HCT116 (cell line): ENCODE data around the gene ZMYND12. TPM values are rescaled to one million over a fixed set of nuclear protein-coding genes. Genes with fewer than 3 reads are reported as not detected.

ENCODE experiments used
- ATAC-seq: fragments of 200-7000 bp; cut with Tn5 transposase; 2 replicates; pipeline ENCODE4 v1.9.1; 2020; ENCODE audit warnings: mild to moderate bottlenecking, moderate library complexity
- BruUV-seq: library from RNA; stranded (reverse); fragments of 400-500 nt; replicated peaks from 2 replicates; lab custom pipeline; 2021; lab: Mats Ljungman, UMichigan
- CTCF ChIA-PET: fragments of 300-600 bp; sonication (Branson Sonifier 250); formaldehyde crosslinking; loops from one replicate; lab custom pipeline; 2021; ENCODE audit warnings: antibody characterized with exemption; lab: Charles Lee
- POLR2A ChIA-PET: fragments of 300-600, 350-600 bp; sonication (Branson Sonifier 250); formaldehyde crosslinking; loops from one replicate; lab custom pipeline; 2021; ENCODE audit warnings: antibody characterized with exemption; lab: Charles Lee
- RAD21 ChIA-PET, 2 experiments: fragments of 300-600 bp; sonication (Branson Sonifier 250); formaldehyde crosslinking; loops; one replicate each; lab custom pipeline; 2023; ENCODE audit warnings: low total read pairs in 2 of 2; ENCODE audit not compliant: uncharacterized antibody in 2 of 2, unreplicated experiment in 2 of 2, low non-redundant PET in 1 of 2; lab: Charles Lee
- DNase-seq: peaks from one replicate; pipeline ENCODE4 v3.0.0-alpha.2; 2010; ENCODE audit warnings: low read depth, low spot score
- H2AFZ ChIP-seq: fragments of 200-600 bp; shearing (Covaris generic), sonication (generic); 2 replicates; pipeline ENCODE4 v1.6.1; 2017; ENCODE audit warnings: low read depth, mixed run types, mixed read lengths, antibody characterized with exemption, low read length; ENCODE audit not compliant: poor library complexity, severe bottlenecking
- H3K27ac ChIP-seq: 2 replicates; pipeline ENCODE4 v1.5.1; 2012; ENCODE audit warnings: low read depth, low read length
- H3K27me3 ChIP-seq: fragments of 200-600 bp; sonication (generic); 2 replicates; pipeline ENCODE4 v1.6.1; 2016; ENCODE audit warnings: mixed run types, low read length, mixed read lengths; ENCODE audit not compliant: insufficient read depth
- H3K36me3 ChIP-seq, 2 experiments: fragments of 200-500 bp in 1 of 2; fragments of 200-600 bp in 1 of 2; sonication (Bioruptor generic) in 1 of 2; sonication (generic) in 1 of 2; 2 replicates each; pipeline versions ENCODE4 v1.5.1 to v1.6.1; 2014 to 2016; ENCODE audit warnings: low read length in 2 of 2, inconsistent platforms in 1 of 2, mixed read lengths in 1 of 2, mixed run types in 1 of 2; ENCODE audit not compliant: insufficient read depth in 2 of 2, control insufficient read depth in 1 of 2
- H3K4me1 ChIP-seq, 2 experiments: fragments of 200-600 bp in 1 of 2; sonication (generic) in 1 of 2; 2 replicates each; pipeline versions ENCODE4 v1.5.1 to v1.6.1; 2012 to 2017; ENCODE audit warnings: low read length in 2 of 2, inconsistent platforms in 1 of 2, mild to moderate bottlenecking in 1 of 2, mixed read lengths in 1 of 2, mixed run types in 1 of 2, moderate library complexity in 1 of 2; ENCODE audit not compliant: insufficient read depth in 2 of 2, control insufficient read depth in 1 of 2
- H3K4me2 ChIP-seq: fragments of 200-600 bp; sonication (generic); 2 replicates; pipeline ENCODE4 v1.6.1; 2017; ENCODE audit warnings: mixed run types, low read length, mixed read lengths
- H3K4me3 ChIP-seq, 2 experiments: fragments of 200-600 bp in 1 of 2; sonication (generic) in 1 of 2; replicated peaks in 1 of 2; 2 replicates each; pipeline ENCODE4 v1.5.1; 2011 to 2016; ENCODE audit warnings: low read length in 2 of 2, control low read depth in 1 of 2, low read depth in 1 of 2, mild to moderate bottlenecking in 1 of 2, mixed read lengths in 1 of 2, mixed run types in 1 of 2
- H3K79me2 ChIP-seq: fragments of 200-600 bp; sonication (generic); 2 replicates; pipeline ENCODE4 v1.6.1; 2017; ENCODE audit warnings: mild to moderate bottlenecking, mixed run types, low read length, moderate library complexity, mixed read lengths; ENCODE audit not compliant: insufficient read depth
- H3K9ac ChIP-seq: fragments of 200-600 bp; sonication (generic); 2 replicates; pipeline ENCODE4 v1.6.1; 2016; ENCODE audit warnings: low read length, mixed read lengths
- H3K9me2 ChIP-seq: fragments of 200-600 bp; sonication (generic), shearing (Covaris generic); 2 replicates; pipeline ENCODE4 v1.6.1; 2017; ENCODE audit warnings: mixed run types, mild to moderate bottlenecking, moderate library complexity; ENCODE audit not compliant: insufficient read depth
- H3K9me3 ChIP-seq, 2 experiments: fragments of 200-500 bp in 1 of 2; fragments of 200-600 bp in 1 of 2; sonication (Bioruptor generic) in 1 of 2; sonication (generic) in 1 of 2; 2 replicates each; pipeline ENCODE4 v1.6.1; 2014 to 2017; ENCODE audit warnings: low read length in 2 of 2, mixed read lengths in 2 of 2, inconsistent platforms in 1 of 2, low read depth in 1 of 2, mild to moderate bottlenecking in 1 of 2, mixed run types in 1 of 2, moderate library complexity in 1 of 2; ENCODE audit not compliant: control insufficient read depth in 1 of 2, insufficient read depth in 1 of 2
- H4K20me1 ChIP-seq: fragments of 200-600 bp; sonication (generic), shearing (Covaris generic); 2 replicates; pipeline ENCODE4 v1.6.1; 2017; ENCODE audit warnings: mixed run types, mild to moderate bottlenecking, moderate library complexity; ENCODE audit not compliant: insufficient read depth
- CBX3 ChIP-seq: IDR thresholded peaks from 2 replicates; pipeline ENCODE4 v1.6.1; 2012; ENCODE audit warnings: low read depth
- CEBPB ChIP-seq: IDR thresholded peaks from 2 replicates; pipeline ENCODE4 v1.6.1; 2012; ENCODE audit warnings: low read depth
- EGR1 ChIP-seq: IDR thresholded peaks from 2 replicates; pipeline ENCODE4 v1.6.1; 2012; ENCODE audit warnings: low read depth
- EZH2phosphoT487 ChIP-seq: fragments of 200-600 bp; IDR thresholded peaks from 2 replicates; pipeline ENCODE4 v1.6.1; 2018; ENCODE audit warnings: antibody characterized with exemption, borderline replicate concordance
- FOSL1 ChIP-seq: IDR thresholded peaks from 2 replicates; pipeline ENCODE4 v1.6.1; 2012; ENCODE audit warnings: low read depth
- JUND ChIP-seq: IDR thresholded peaks from 2 replicates; pipeline ENCODE4 v1.6.1; 2012
- POLR2A ChIP-seq: IDR thresholded peaks from 2 replicates; pipeline ENCODE4 v1.7.0; 2011; ENCODE audit warnings: borderline replicate concordance; ENCODE audit not compliant: insufficient read depth, insufficient read length; ENCODE audit errors: extremely low read depth
- POLR2AphosphoS5 ChIP-seq: IDR thresholded peaks from 2 replicates; pipeline ENCODE4 v1.6.1; 2011; ENCODE audit warnings: mild to moderate bottlenecking, low read depth, low read length, moderate library complexity
- RAD21 ChIP-seq: IDR thresholded peaks from 2 replicates; pipeline ENCODE4 v1.6.1; 2012; ENCODE audit warnings: low read depth, mild to moderate bottlenecking
- SIN3A ChIP-seq: IDR thresholded peaks from 2 replicates; pipeline ENCODE4 v1.6.1; 2012; ENCODE audit warnings: low read depth
- SP1 ChIP-seq: IDR thresholded peaks from 2 replicates; pipeline ENCODE4 v1.6.1; 2012; ENCODE audit warnings: low read depth
- SRF ChIP-seq: IDR thresholded peaks from 2 replicates; pipeline ENCODE4 v1.6.1; 2012; ENCODE audit warnings: low read depth
- YY1 ChIP-seq: IDR thresholded peaks from 2 replicates; pipeline ENCODE4 v1.6.1; 2011; ENCODE audit warnings: low read length, low read depth, moderate library complexity, mild to moderate bottlenecking; ENCODE audit not compliant: insufficient replicate concordance; ENCODE audit errors: extremely low read depth
- ZFX ChIP-seq: fragments of 450-650 bp; IDR thresholded peaks from 2 replicates; pipeline ENCODE4 v1.6.1; 2017
- ZNF274 ChIP-seq: fragments of 200-500 bp; sonication (Bioruptor generic); IDR thresholded peaks from 2 replicates; pipeline ENCODE4 v1.6.1; 2014; ENCODE audit warnings: mild to moderate bottlenecking, low read depth, low read length, inconsistent platforms
- intact Hi-C: fragments of 100-400 bp; cut with micrococcal nuclease; formaldehyde crosslinking; loops from 2 replicates; pipeline ENCODE4 v1.10.0; 2022
- total RNA-seq: library from RNA; stranded (reverse); gene quantifications from one replicate; pipeline ENCODE4 v1.2.1, GENCODE V29; 2021; ENCODE audit not compliant: unreplicated experiment
- TF ChIP-seq, protein P1 (sequence below): IDR thresholded peaks from 2 replicates; pipeline ENCODE4 v1.6.1; 2012; ENCODE audit warnings: low read depth
- TF ChIP-seq, protein P2 (sequence below), 3 experiments: fragments of 200-600 bp in 1 of 3; sonication (generic) in 1 of 3; IDR thresholded peaks in 2 of 3; conservative IDR thresholded peaks in 1 of 3; 2 replicates each; pipeline ENCODE4 v1.5.1; 2012 to 2017; ENCODE audit warnings: low read depth in 2 of 3, low read length in 2 of 3, antibody characterized with exemption in 1 of 3, borderline replicate concordance in 1 of 3, control low read depth in 1 of 3, mild to moderate bottlenecking in 1 of 3, mixed read lengths in 1 of 3, mixed run types in 1 of 3, moderate library complexity in 1 of 3; ENCODE audit not compliant: insufficient read depth in 1 of 3
- TF ChIP-seq, protein P3 (sequence below): IDR thresholded peaks from 2 replicates; pipeline ENCODE4 v1.6.1; 2012
- TF ChIP-seq, protein P4 (sequence below): IDR thresholded peaks from 2 replicates; pipeline ENCODE4 v1.6.1; 2011; ENCODE audit warnings: mild to moderate bottlenecking, low read length, moderate library complexity; ENCODE audit not compliant: insufficient replicate concordance; ENCODE audit errors: extremely low read depth

ZMYND12 gene
- total RNA-seq, 1 experiment from 2014 or later = 0.25 TPM

DNA sequence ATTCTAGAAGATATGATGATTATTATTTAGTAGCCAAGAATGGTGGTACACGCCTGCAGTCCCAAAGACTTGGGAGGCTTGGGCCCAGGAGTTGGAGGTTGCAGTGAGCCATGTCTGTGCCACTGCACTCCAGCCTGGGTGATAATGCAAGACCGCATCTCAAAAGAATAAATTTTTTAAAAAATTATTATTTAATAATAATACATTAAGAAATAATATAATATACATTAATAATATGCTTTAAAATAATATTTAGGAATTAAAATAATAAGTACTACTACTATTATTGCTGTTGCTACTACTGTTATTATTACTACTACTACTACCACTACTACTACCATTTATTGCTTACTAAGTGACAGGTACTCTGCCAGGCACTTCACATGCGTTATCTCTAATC, 34.4 kb upstream of the ZMYND12 start:
- RAD21 ChIA-PET = no interaction called here
- POLR2A ChIA-PET = no interaction called here

More for the DNA sequence above, 34.4 kb upstream of the ZMYND12 start:
- Histone ChIP-seq H3K9me2 (no peaks in the 10 kb centered on the region), H3K27ac (no peak overlapping the region), H3K79me2 (no peaks in the 10 kb centered on the region), H3K27me3 (no peaks in the 10 kb centered on the region), H3K4me3 (no peak overlapping the region), H4K20me1 (no peaks in the 10 kb centered on the region)
- DNase-seq (no peak), ATAC-seq (no peak)
- no TSS peak for BruUV-seq
- no peak for TF ChIP-seq CBX3
- TF ChIP-seq POLR2A = no peak
- no peak for TF ChIP-seq EGR1
- no peak for TF ChIP-seq EZH2phosphoT487
- TF ChIP-seq, protein P1, sequence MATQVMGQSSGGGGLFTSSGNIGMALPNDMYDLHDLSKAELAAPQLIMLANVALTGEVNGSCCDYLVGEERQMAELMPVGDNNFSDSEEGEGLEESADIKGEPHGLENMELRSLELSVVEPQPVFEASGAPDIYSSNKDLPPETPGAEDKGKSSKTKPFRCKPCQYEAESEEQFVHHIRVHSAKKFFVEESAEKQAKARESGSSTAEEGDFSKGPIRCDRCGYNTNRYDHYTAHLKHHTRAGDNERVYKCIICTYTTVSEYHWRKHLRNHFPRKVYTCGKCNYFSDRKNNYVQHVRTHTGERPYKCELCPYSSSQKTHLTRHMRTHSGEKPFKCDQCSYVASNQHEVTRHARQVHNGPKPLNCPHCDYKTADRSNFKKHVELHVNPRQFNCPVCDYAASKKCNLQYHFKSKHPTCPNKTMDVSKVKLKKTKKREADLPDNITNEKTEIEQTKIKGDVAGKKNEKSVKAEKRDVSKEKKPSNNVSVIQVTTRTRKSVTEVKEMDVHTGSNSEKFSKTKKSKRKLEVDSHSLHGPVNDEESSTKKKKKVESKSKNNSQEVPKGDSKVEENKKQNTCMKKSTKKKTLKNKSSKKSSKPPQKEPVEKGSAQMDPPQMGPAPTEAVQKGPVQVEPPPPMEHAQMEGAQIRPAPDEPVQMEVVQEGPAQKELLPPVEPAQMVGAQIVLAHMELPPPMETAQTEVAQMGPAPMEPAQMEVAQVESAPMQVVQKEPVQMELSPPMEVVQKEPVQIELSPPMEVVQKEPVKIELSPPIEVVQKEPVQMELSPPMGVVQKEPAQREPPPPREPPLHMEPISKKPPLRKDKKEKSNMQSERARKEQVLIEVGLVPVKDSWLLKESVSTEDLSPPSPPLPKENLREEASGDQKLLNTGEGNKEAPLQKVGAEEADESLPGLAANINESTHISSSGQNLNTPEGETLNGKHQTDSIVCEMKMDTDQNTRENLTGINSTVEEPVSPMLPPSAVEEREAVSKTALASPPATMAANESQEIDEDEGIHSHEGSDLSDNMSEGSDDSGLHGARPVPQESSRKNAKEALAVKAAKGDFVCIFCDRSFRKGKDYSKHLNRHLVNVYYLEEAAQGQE = no peak
- TF ChIP-seq, protein P2, sequence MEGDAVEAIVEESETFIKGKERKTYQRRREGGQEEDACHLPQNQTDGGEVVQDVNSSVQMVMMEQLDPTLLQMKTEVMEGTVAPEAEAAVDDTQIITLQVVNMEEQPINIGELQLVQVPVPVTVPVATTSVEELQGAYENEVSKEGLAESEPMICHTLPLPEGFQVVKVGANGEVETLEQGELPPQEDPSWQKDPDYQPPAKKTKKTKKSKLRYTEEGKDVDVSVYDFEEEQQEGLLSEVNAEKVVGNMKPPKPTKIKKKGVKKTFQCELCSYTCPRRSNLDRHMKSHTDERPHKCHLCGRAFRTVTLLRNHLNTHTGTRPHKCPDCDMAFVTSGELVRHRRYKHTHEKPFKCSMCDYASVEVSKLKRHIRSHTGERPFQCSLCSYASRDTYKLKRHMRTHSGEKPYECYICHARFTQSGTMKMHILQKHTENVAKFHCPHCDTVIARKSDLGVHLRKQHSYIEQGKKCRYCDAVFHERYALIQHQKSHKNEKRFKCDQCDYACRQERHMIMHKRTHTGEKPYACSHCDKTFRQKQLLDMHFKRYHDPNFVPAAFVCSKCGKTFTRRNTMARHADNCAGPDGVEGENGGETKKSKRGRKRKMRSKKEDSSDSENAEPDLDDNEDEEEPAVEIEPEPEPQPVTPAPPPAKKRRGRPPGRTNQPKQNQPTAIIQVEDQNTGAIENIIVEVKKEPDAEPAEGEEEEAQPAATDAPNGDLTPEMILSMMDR (IDR thresholded peaks at IDR 0.05 in 2 of 3, conservative IDR thresholded peaks at IDR 0.05 in 1 of 3; ENCODE audit: borderline replicate concordance in 1 of 3, insufficient read depth in 1 of 3, low read depth in 2 of 3, low read length in 2 of 3) = no peak
- TF ChIP-seq SP1 = no peak
- no peak for TF ChIP-seq YY1
- TF ChIP-seq SIN3A = no peak
- TF ChIP-seq SRF = no peak
- TF ChIP-seq JUND = no peak
- TF ChIP-seq POLR2AphosphoS5 = no peak
- TF ChIP-seq RAD21 = no peak
- TF ChIP-seq, protein P3, sequence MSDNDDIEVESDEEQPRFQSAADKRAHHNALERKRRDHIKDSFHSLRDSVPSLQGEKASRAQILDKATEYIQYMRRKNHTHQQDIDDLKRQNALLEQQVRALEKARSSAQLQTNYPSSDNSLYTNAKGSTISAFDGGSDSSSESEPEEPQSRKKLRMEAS = no peak
- TF ChIP-seq CEBPB = no peak
- TF ChIP-seq, protein P4, sequence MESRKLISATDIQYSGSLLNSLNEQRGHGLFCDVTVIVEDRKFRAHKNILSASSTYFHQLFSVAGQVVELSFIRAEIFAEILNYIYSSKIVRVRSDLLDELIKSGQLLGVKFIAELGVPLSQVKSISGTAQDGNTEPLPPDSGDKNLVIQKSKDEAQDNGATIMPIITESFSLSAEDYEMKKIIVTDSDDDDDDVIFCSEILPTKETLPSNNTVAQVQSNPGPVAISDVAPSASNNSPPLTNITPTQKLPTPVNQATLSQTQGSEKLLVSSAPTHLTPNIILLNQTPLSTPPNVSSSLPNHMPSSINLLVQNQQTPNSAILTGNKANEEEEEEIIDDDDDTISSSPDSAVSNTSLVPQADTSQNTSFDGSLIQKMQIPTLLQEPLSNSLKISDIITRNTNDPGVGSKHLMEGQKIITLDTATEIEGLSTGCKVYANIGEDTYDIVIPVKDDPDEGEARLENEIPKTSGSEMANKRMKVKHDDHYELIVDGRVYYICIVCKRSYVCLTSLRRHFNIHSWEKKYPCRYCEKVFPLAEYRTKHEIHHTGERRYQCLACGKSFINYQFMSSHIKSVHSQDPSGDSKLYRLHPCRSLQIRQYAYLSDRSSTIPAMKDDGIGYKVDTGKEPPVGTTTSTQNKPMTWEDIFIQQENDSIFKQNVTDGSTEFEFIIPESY = no peak
- TF ChIP-seq ZFX = no peak
- TF ChIP-seq ZNF274 = no peak
- TF ChIP-seq FOSL1 = no peak
- TF ChIP-seq, all 23 proteins: peak for 0
- H3K9ac ChIP-seq = no peak overlapping the region
- H3K9me3 ChIP-seq = 0 out of 4 replicates have a peak, but pooled peaks cover 0 to 4% of the 10 kb centered on the region in 2 experiments
- H3K4me1 ChIP-seq = no peaks in the 10 kb centered on the region
- no peaks in the 10 kb centered on the region for H3K36me3 ChIP-seq
- H2AFZ ChIP-seq = no peak overlapping the region
- H3K4me2 ChIP-seq = no peak overlapping the region
- CTCF ChIA-PET = no interaction called here
- intact Hi-C loops = no loop called here
